HepG2 (cell line): ENCODE data around the gene ONECUT2. TPM values are rescaled to one million over a fixed set of nuclear protein-coding genes. Genes with fewer than 3 reads are reported as not detected.

Experiments used
- ATAC-seq: fragments of 200-7000 bp; cut with Tn5 transposase; 3 replicates; pipeline ENCODE4 v1.9.1; 2020; ENCODE audit warnings: mild to moderate bottlenecking, moderate library complexity
- BruUV-seq: library from RNA; stranded (reverse); fragments of 400-500 nt; replicated peaks from 2 replicates; lab custom pipeline; 2021; lab: Mats Ljungman, UMichigan
- CTCF ChIA-PET: fragments of 300-600 bp; formaldehyde crosslinking; extraction: SDS; loops from one replicate; lab custom pipeline; 2021; ENCODE audit warnings: low total read pairs, inconsistent platforms, low intra/inter-chr PET ratio; lab: Yijun Ruan, JAX
- POLR2A ChIA-PET: fragments of 350-600 bp; sonication (Branson Sonifier 250); formaldehyde crosslinking; loops from one replicate; lab custom pipeline; 2020; ENCODE audit warnings: antibody characterized with exemption, inconsistent platforms; lab: Yijun Ruan, JAX
- DNase-seq: peaks from one replicate; pipeline ENCODE4 v3.0.0-alpha.2; 2015; ENCODE audit warnings: low spot score
- FAIRE-seq: peaks from 3 replicates; lab custom pipeline; 2011; peaks lifted over from hg19 to GRCh38; lab: Jason Lieb, UNC
- H2AFZ ChIP-seq: one replicate; pipeline ENCODE4 v1.6.1; 2011; ENCODE audit warnings: low read length, inconsistent platforms
- H3K27ac ChIP-seq: fragments of 300-600 bp; 3 replicates; pipeline ENCODE4 v1.8.0; 2011; ENCODE audit warnings: mixed run types, mild to moderate bottlenecking, mixed read lengths, low read length, inconsistent platforms; ENCODE audit not compliant: insufficient read depth; ENCODE audit errors: extremely low read length
- H3K27me3 ChIP-seq, 2 experiments: fragments of 200-600 bp in 1 of 2; 2 replicates in 1 of 2; 3 replicates in 1 of 2; pipeline versions ENCODE4 v1.6.0 to v1.8.0; 2011; ENCODE audit warnings: low read length in 2 of 2, mild to moderate bottlenecking in 2 of 2, moderate library complexity in 2 of 2, inconsistent platforms in 1 of 2; ENCODE audit not compliant: insufficient read depth in 2 of 2, control insufficient read depth in 1 of 2
- H3K36me3 ChIP-seq, 2 experiments: fragments of 200-600 bp in 1 of 2; replicated peaks in 1 of 2; 2 replicates in 1 of 2; 3 replicates in 1 of 2; pipeline versions ENCODE4 v1.5.1 to v1.8.0; 2011; ENCODE audit warnings: low read length in 2 of 2, inconsistent platforms in 1 of 2; ENCODE audit not compliant: insufficient read depth in 2 of 2, control insufficient read depth in 1 of 2
- H3K4me1 ChIP-seq: 2 replicates; pipeline ENCODE4 v1.5.1; 2012; ENCODE audit warnings: low read length, inconsistent platforms; ENCODE audit not compliant: insufficient read depth
- H3K4me2 ChIP-seq: 2 replicates; pipeline ENCODE4 v1.6.0; 2011; ENCODE audit warnings: low read depth, low read length, inconsistent platforms
- H3K4me3 ChIP-seq, 3 experiments: fragments of 200-600 bp in 1 of 3; sonication (generic), shearing (Covaris generic) in 1 of 3; replicated peaks in 1 of 3; 2 replicates each; pipeline ENCODE4 v1.5.1; 2011 to 2016; ENCODE audit warnings: low read length in 3 of 3, inconsistent platforms in 2 of 3, low read depth in 2 of 3, mild to moderate bottlenecking in 2 of 3, control low read depth in 1 of 3, mixed read lengths in 1 of 3; ENCODE audit not compliant: insufficient read depth in 1 of 3
- H3K79me2 ChIP-seq: one replicate; pipeline ENCODE4 v1.6.1; 2011; ENCODE audit warnings: low read length, inconsistent platforms; ENCODE audit not compliant: insufficient read depth
- H3K9ac ChIP-seq: 2 replicates; pipeline ENCODE4 v1.6.0; 2011; ENCODE audit warnings: mild to moderate bottlenecking, low read depth, low read length, inconsistent platforms; ENCODE audit not compliant: insufficient read depth
- H3K9me3 ChIP-seq: 2 replicates; pipeline ENCODE4 v1.5.1; 2012; ENCODE audit warnings: mild to moderate bottlenecking, low read length
- H4K20me1 ChIP-seq: 2 replicates; pipeline ENCODE4 v1.6.0; 2011; ENCODE audit warnings: inconsistent platforms, mild to moderate bottlenecking, low read length, moderate library complexity; ENCODE audit not compliant: insufficient read depth
- GATAD2A ChIP-seq: IDR thresholded peaks from 2 replicates; pipeline ENCODE4 v1.6.1; 2016
- KLF6 ChIP-seq: IDR thresholded peaks from 2 replicates; pipeline ENCODE4 v1.8.0; 2016; ENCODE audit warnings: missing biosample characterization, missing genetic modification reagents
- MATR3 ChIP-seq: sonication (generic); formaldehyde crosslinking; IDR thresholded peaks from 2 replicates; pipeline ENCODE4 v1.4.0; 2020; ENCODE audit warnings: missing genetic modification reagents
- NONO ChIP-seq, 2 experiments: fragments of 450-650 bp in 1 of 2; sonication (generic) in 1 of 2; formaldehyde crosslinking in 1 of 2; IDR thresholded peaks in 1 of 2; conservative IDR thresholded peaks in 1 of 2; 2 replicates each; pipeline versions ENCODE4 v1.6.1 to v1.8.0; 2017 to 2022; ENCODE audit warnings: mild to moderate bottlenecking in 1 of 2, missing genetic modification reagents in 1 of 2, moderate library complexity in 1 of 2
- NR3C1 ChIP-seq: sonication (generic); formaldehyde crosslinking; IDR thresholded peaks from 2 replicates; pipeline ENCODE4 v1.4.0; 2020; ENCODE audit warnings: missing genetic modification reagents
- RARA ChIP-seq: IDR thresholded peaks from 2 replicates; pipeline ENCODE4 v1.6.1; 2016; ENCODE audit warnings: missing genetic modification reagents, missing compliant biosample characterization
- RBFOX2 ChIP-seq: fragments of 200-400 bp; formaldehyde crosslinking; IDR thresholded peaks from 2 replicates; pipeline ENCODE4 v1.6.1; 2017; ENCODE audit warnings: low read depth, mild to moderate bottlenecking, low read length
- REPIN1 ChIP-seq: sonication (generic); formaldehyde crosslinking; IDR thresholded peaks from 2 replicates; pipeline ENCODE4 v1.8.0; 2022; ENCODE audit warnings: missing genetic modification reagents, low read depth, mild to moderate bottlenecking, borderline replicate concordance
- SYNCRIP ChIP-seq: fragments of 200-400 bp; formaldehyde crosslinking; IDR thresholded peaks from 2 replicates; pipeline ENCODE4 v1.6.1; 2018; ENCODE audit warnings: mild to moderate bottlenecking, low read depth, low read length; ENCODE audit not compliant: insufficient read depth
- ZNF564 ChIP-seq: sonication (generic); formaldehyde crosslinking; IDR thresholded peaks from 2 replicates; pipeline ENCODE4 v1.8.1; 2023; ENCODE audit warnings: mild to moderate bottlenecking, missing genetic modification reagents
- ZNF691 ChIP-seq: sonication (generic); formaldehyde crosslinking; IDR thresholded peaks from 2 replicates; pipeline ENCODE4 v1.4.0; 2020; ENCODE audit warnings: missing genetic modification reagents, low read depth, mild to moderate bottlenecking, borderline replicate concordance
- ZSCAN20 ChIP-seq: sonication (generic); formaldehyde crosslinking; IDR thresholded peaks from 2 replicates; pipeline ENCODE4 v1.4.0; 2020; ENCODE audit warnings: missing genetic modification reagents, mild to moderate bottlenecking, borderline replicate concordance
- WGBS: methylation state at CpG from one replicate; pipeline ENCODE4 v1.1.6; 2017; ENCODE audit warnings: low lambda C conversion rate; 5-methylcytosine and 5-hydroxymethylcytosine counted together
- in situ Hi-C: cut with HindIII; loops from 2 replicates; pipeline ENCODE4 v1.10.0; 2017; ENCODE audit warnings: low pct_unique_long_range_greater_than_20kb; ENCODE audit not compliant: extremely low pct_ligation_motif_present
- intact Hi-C: fragments of 100-400 bp; cut with micrococcal nuclease; formaldehyde crosslinking; loops from one replicate; pipeline ENCODE4 v1.10.0; 2022; ENCODE audit not compliant: unreplicated experiment
- polyA plus RNA-seq, 8 experiments: library from polyadenylated mRNA; depleted of rRNA in 3 of 8; stranded (reverse) in 7 of 8; unstranded in 1 of 8; fragments of >200 nt; fragmentation: Illumina TruSeq in 4 of 8; extraction: Trizol in 4 of 8; gene quantifications; 2 replicates each; pipeline versions ENCODE4 v1.2.1 to v1.2.3, GENCODE V29; 2011 to 2016; ENCODE audit warnings: low read depth in 4 of 8, missing spikeins in 1 of 8, mixed read lengths in 1 of 8; ENCODE audit not compliant: insufficient read depth in 1 of 8
- total RNA-seq, 5 experiments: library from RNA; depleted of rRNA; stranded (reverse); fragments of >200 nt; fragmentation: Illumina TruSeq; extraction: Trizol; gene quantifications; 2 replicates each; pipeline ENCODE4 v1.2.3, GENCODE V29; 2016; ENCODE audit warnings: low read depth in 1 of 5
- TF ChIP-seq, protein P1 (sequence below): sonication (generic); formaldehyde crosslinking; IDR thresholded peaks from 2 replicates; pipeline ENCODE4 v1.5.1; 2020; ENCODE audit warnings: mild to moderate bottlenecking, missing genetic modification reagents

The ONECUT2 gene
- total and polyA plus RNA-seq, 2 of the 13 experiments (the other 11 are each of a cell fraction or from before 2014, with no cell fraction given): 3.0 to 3.2 TPM

DNA sequence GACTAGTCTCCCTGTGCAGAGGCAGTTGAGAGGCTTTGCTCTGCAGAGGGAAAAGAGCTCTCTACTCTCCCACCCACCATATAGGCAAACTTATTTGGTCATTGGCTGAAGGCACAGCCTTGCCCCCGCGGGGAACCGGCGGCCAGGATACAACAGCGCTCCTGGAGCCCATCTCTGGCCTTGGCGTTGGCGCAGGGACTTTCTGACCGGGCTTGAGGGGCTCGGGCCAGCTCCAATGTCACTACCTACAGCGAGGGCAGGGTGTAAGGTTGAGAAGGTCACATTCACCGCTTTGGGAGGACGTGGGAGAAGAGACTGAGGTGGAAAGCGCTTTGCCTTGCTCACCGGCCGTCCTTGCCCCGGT lies 2.2 kb downstream of the ONECUT2 start (continued):
- TF ChIP-seq NONO (IDR thresholded peaks at IDR 0.05) (no peak), NONO (CRISPR knock-in tag; conservative IDR thresholded peaks at IDR 0.05) (0 out of 2 replicates have a peak, but pooled peaks have one; percentile 8), SYNCRIP (no peak), MATR3 (CRISPR knock-in tag) (no peak), ZNF564 (CRISPR knock-in tag) (0 out of 2 replicates have a peak, but pooled peaks have one; percentile 25), ZNF691 (CRISPR knock-in tag) (0 out of 2 replicates have a peak, but pooled peaks have one; percentile 9)

DNA sequence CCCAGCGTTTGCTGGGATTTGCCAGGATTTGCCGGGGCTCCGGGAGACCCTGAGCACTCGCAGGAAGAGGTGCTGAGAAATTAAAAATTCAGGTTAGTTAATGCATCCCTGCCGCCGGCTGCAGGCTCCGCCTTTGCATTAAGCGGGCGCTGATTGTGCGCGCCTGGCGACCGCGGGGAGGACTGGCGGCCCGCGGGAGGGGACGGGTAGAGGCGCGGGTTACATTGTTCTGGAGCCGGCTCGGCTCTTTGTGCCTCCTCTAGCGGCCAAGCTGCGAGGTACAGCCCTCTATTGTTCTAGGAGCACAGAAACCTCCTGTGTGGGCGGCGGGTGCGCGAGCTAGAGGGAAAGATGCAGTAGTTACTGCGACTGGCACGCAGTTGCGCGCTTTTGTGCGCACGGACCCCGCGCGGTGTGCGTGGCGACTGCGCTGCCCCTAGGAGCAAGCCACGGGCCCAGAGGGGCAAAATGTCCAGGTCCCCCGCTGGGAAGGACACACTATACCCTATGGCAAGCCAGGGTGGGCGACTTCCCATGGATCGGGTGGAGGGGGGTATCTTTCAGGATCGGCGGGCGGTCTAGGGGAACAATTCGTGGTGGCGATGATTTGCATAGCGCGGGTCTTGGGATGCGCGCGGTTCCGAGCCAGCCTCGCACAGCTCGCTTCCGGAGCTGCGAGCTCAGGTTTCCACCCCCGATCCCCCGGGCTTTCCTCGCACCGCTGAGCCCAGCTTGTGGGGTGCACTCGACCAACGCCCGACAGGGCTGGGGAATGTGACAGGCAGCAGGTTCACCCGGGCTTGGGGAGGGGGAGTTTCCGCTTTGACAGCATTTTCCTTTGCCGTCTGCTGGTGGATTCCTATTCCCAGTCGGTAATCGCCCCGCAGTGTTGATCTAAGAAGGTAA lies 2.8 kb downstream of the ONECUT2 start:
- H3K36me3 ChIP-seq: 0 out of 5 replicates have a peak, but pooled peaks cover 0 to 1% of the 10 kb centered on the region in 2 experiments
- H3K27me3 ChIP-seq: peaks cover 0 to 14% of the 10 kb centered on the region in 2 experiments; a peak in 2 of 5 replicates
- no peak; the same call in 1 of the 2 replicates for TF ChIP-seq REPIN1 (CRISPR knock-in tag)
- TF ChIP-seq, protein P1, sequence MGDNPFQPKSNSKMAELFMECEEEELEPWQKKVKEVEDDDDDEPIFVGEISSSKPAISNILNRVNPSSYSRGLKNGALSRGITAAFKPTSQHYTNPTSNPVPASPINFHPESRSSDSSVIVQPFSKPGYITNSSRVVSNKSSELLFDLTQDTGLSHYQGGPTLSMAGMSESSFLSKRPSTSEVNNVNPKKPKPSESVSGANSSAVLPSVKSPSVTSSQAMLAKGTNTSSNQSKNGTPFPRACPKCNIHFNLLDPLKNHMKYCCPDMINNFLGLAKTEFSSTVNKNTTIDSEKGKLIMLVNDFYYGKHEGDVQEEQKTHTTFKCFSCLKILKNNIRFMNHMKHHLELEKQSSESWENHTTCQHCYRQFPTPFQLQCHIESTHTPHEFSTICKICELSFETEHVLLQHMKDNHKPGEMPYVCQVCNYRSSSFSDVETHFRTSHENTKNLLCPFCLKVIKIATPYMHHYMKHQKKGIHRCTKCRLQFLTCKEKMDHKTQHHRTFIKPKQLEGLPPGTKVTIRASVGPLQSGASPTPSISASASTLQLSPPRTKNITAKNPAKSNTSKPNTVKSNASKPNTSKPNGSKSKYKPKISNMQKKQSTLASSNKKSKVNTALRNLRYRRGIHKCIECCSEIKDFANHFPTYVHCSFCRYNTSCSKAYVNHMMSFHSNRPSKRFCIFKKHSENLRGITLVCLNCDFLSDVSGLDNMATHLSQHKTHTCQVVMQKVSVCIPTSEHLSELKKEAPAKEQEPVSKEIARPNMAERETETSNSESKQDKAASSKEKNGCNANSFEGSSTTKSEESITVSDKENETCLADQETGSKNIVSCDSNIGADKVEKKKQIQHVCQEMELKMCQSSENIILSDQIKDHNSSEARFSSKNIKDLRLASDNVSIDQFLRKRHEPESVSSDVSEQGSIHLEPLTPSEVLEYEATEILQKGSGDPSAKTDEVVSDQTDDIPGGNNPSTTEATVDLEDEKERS (CRISPR knock-in tag): peak; percentile 66; the same call in 1 of the 2 replicates
- TF ChIP-seq KLF6 (CRISPR knock-in tag): no peak
- no peak for TF ChIP-seq NR3C1 (CRISPR knock-in tag)
- no peak; the same call in 1 of the 2 replicates for TF ChIP-seq GATAD2A (CRISPR knock-in tag)
- no peak for TF ChIP-seq ZSCAN20 (CRISPR knock-in tag)
- 0 out of 2 replicates have a peak, but pooled peaks have one; percentile 27 for TF ChIP-seq RBFOX2
- no peak for TF ChIP-seq RARA (CRISPR knock-in tag)

More for the DNA sequence above, 2.8 kb downstream of the ONECUT2 start:
- Histone ChIP-seq H3K9me3 (no peaks in the 10 kb centered on the region), H2AFZ (no peak overlapping the region), H3K27ac (peak overlapping the region; percentile 17), H3K4me2 (peak overlapping the region; percentile 78), H4K20me1 (peaks cover 12% of the 10 kb centered on the region; the same call in 1 of the 2 replicates), H3K4me1 (peaks cover 43% of the 10 kb centered on the region), H3K4me3 (peak overlapping the region; percentile 53 to 77 (median 62)), H3K79me2 (peaks cover 21% of the 10 kb centered on the region), H3K9ac (peak overlapping the region; percentile 45)
- in situ Hi-C loops (no loop called here), intact Hi-C loops (loop anchor here (1.0 to 5.0 kb wide), 7 partner anchors 79 to 690 kb away; no protein-coding TSS in a partner anchor)
- 70% methylated on average over 30 of the region's 72 CpGs for WGBS
- ChIA-PET CTCF (interaction anchor here (1.5 to 1.7 kb wide), 3 partner anchors 124 to 648 kb away, joined by 4 to 5 read pairs (median 4); no protein-coding TSS in a partner anchor), POLR2A (no interaction called here)
- ATAC-seq (peak; percentile 80), FAIRE-seq (no peak), DNase-seq (peak; percentile 75)
- BruUV-seq: no TSS peak
